ENCODE measurements around the gene TMEM217. TPM values are rescaled to one million over a fixed set of nuclear protein-coding genes. Genes with fewer than 3 reads are reported as not detected.

TMEM217 gene
- total RNA-seq, 2 donors from 2014 or later, result 0.95 to 1.6 TPM

DNA sequence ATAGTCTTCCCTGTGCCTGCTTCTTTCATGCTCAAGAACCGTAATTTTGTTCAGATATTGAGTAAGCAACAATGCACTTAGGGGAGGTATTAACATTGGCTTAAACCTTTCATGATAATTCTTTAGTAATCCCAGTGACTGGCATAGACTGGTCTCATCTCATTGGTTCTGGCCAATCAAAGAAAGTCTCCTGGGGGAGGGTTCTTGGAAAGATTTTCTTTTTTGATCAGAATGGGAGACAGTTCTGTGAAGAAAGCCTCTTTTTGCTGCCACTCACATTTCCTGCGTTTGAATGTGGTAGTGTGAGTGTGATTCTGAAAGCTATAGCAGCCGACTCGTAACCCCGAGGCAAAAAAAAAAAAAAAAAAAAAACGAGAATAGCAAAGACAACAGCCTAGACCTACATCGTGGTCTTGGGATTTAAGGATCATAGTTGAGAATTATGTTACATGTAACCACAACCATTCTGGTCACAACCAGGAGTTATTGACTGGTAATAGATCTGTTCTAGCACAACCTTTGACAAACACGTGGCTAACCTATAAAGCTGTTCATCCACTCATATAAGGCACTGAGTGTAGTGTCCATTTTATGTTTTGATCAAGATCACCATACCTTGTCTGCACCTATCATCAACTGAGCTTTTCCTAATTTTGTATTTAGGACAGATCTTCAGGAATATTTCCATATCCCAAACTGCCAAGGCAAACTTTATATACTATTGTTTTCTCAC is 15.1 kb upstream of the TMEM217 start:
- Mint-ChIP-seq H3K36me3 (ENCODE audit: low read depth) (peaks cover 22% of the 10 kb centered on the region), H3K27me3 (ENCODE audit: insufficient read depth) (no peaks in the 10 kb centered on the region), H3K4me1 (no peaks in the 10 kb centered on the region), H3K27ac (no peak overlapping the region), H3K4me3 (no peak overlapping the region), H3K9me3 (no peaks in the 10 kb centered on the region)
- H3K9ac ChIP-seq (ENCODE audit: extremely low read depth, low read length, poor library complexity, severe bottlenecking), result no peak overlapping the region
- H3K4me1 ChIP-seq (ENCODE audit: control insufficient read depth, insufficient read depth, low read length), result no peaks in the 10 kb centered on the region
- H3K36me3 ChIP-seq (ENCODE audit: control insufficient read depth, insufficient read depth, low read length), result peaks cover 26% of the 10 kb centered on the region
- no peak for DNase-seq
- no peak overlapping the region for H3K4me3 ChIP-seq (ENCODE audit: low read length)
- no peak overlapping the region for H3K27ac ChIP-seq (ENCODE audit: low read depth, low read length)
- H3K27me3 ChIP-seq (ENCODE audit: control insufficient read depth, insufficient read depth, low read length, poor library complexity, severe bottlenecking), result no peaks in the 10 kb centered on the region
- no peaks in the 10 kb centered on the region for H3K9me3 ChIP-seq (ENCODE audit: control insufficient read depth, low read length)
- TF ChIP-seq, protein P1, sequence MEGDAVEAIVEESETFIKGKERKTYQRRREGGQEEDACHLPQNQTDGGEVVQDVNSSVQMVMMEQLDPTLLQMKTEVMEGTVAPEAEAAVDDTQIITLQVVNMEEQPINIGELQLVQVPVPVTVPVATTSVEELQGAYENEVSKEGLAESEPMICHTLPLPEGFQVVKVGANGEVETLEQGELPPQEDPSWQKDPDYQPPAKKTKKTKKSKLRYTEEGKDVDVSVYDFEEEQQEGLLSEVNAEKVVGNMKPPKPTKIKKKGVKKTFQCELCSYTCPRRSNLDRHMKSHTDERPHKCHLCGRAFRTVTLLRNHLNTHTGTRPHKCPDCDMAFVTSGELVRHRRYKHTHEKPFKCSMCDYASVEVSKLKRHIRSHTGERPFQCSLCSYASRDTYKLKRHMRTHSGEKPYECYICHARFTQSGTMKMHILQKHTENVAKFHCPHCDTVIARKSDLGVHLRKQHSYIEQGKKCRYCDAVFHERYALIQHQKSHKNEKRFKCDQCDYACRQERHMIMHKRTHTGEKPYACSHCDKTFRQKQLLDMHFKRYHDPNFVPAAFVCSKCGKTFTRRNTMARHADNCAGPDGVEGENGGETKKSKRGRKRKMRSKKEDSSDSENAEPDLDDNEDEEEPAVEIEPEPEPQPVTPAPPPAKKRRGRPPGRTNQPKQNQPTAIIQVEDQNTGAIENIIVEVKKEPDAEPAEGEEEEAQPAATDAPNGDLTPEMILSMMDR (conservative IDR thresholded peaks at IDR 0.05), result no peak
- WGBS, 2 experiments (ENCODE audit: insufficient coverage in 1 of 2, insufficient read length in 1 of 2), result 84 to 89% methylated on average over 5 to 7 of the region's 8 CpGs

DNA sequence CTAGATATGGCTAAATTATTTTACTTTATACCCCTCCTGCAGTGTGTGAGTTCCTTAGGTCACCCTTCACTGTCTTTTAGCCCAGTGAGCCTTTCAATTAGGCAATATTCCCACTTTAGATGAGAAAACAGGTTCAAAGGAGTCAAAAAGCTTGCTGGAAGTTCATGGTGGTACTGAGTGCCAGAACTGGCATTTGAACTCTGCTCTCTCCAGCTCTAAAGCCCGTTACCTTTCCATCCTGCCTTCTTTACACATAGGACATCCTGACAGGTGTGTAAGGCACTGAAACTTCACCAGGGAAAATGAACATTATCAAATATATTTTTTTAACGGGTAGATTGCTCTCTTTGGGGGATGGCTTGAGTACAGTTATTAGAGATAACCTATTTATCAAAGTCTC is 11.2 kb upstream of the TMEM217 start:
- no peaks in the 10 kb centered on the region for H3K4me1 ChIP-seq (ENCODE audit: control insufficient read depth, insufficient read depth, low read length)
- no peak overlapping the region for H3K4me3 ChIP-seq (ENCODE audit: low read length)
- H3K9me3 ChIP-seq (ENCODE audit: control insufficient read depth, low read length), result no peaks in the 10 kb centered on the region
- Mint-ChIP-seq H3K4me3 (no peak overlapping the region), H3K36me3 (ENCODE audit: low read depth) (peaks cover 20% of the 10 kb centered on the region), H3K4me1 (peaks cover 15% of the 10 kb centered on the region), H3K9me3 (no peaks in the 10 kb centered on the region), H3K27ac (no peak overlapping the region), H3K27me3 (ENCODE audit: insufficient read depth) (no peaks in the 10 kb centered on the region)
- H3K9ac ChIP-seq (ENCODE audit: extremely low read depth, low read length, poor library complexity, severe bottlenecking), result no peak overlapping the region
- no peaks in the 10 kb centered on the region for H3K27me3 ChIP-seq (ENCODE audit: control insufficient read depth, insufficient read depth, low read length, poor library complexity, severe bottlenecking)
- peaks cover 33% of the 10 kb centered on the region for H3K36me3 ChIP-seq (ENCODE audit: control insufficient read depth, insufficient read depth, low read length)
- no peak overlapping the region for H3K27ac ChIP-seq (ENCODE audit: low read depth, low read length)
- WGBS, 2 experiments (ENCODE audit: insufficient coverage in 1 of 2, insufficient read length in 1 of 2), result 92 to 100% methylated on average over 1 to 2 of the region's 2 CpGs
- TF ChIP-seq, protein P1 (conservative IDR thresholded peaks at IDR 0.05), result no peak
- no peak for DNase-seq

DNA sequence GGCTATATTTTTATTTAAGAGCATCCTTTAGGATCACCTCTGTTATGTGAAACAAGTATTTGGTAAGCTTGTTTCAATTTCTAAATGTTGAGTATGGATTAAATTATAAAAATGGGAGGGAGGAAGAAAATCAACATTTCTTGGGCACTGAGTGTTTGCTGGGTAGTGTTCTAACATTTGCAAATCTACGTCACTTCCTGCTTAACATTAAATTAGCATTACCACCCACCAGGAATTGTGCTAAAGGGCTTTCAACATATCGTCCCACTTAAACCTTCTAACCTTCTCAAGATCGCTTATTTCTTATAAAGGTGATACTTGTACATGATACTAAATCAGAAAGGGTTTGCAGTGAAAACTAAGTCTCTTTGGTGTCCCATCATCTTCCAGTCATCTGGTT is 7.9 kb upstream of the TMEM217 start:
- TF ChIP-seq, protein P1 (conservative IDR thresholded peaks at IDR 0.05), result no peak
- peaks cover 25% of the 10 kb centered on the region for H3K4me1 Mint-ChIP-seq
- H3K4me1 ChIP-seq (ENCODE audit: control insufficient read depth, insufficient read depth, low read length), result no peaks in the 10 kb centered on the region
- no peaks in the 10 kb centered on the region for H3K27me3 Mint-ChIP-seq (ENCODE audit: insufficient read depth)
- no peaks in the 10 kb centered on the region for H3K27me3 ChIP-seq (ENCODE audit: control insufficient read depth, insufficient read depth, low read length, poor library complexity, severe bottlenecking)
- no peak for DNase-seq
- no peak overlapping the region for H3K9ac ChIP-seq (ENCODE audit: extremely low read depth, low read length, poor library complexity, severe bottlenecking)
- peaks cover 13% of the 10 kb centered on the region for H3K36me3 Mint-ChIP-seq (ENCODE audit: low read depth)
- 81% methylated on average over 3 of the region's 3 CpGs; no CpG with 5 or more reads in 1 of the 2 experiments for WGBS, 2 experiments (ENCODE audit: insufficient coverage in 1 of 2, insufficient read length in 1 of 2)
- no peaks in the 10 kb centered on the region for H3K9me3 ChIP-seq (ENCODE audit: control insufficient read depth, low read length)
- no peaks in the 10 kb centered on the region for H3K9me3 Mint-ChIP-seq
- no peak overlapping the region for H3K4me3 ChIP-seq (ENCODE audit: low read length)
- peaks cover 21% of the 10 kb centered on the region for H3K36me3 ChIP-seq (ENCODE audit: control insufficient read depth, insufficient read depth, low read length)
- no peak overlapping the region for H3K27ac ChIP-seq (ENCODE audit: low read depth, low read length)
- no peak overlapping the region for H3K27ac Mint-ChIP-seq
- no peak overlapping the region for H3K4me3 Mint-ChIP-seq
